Effector memory CD4-positive, alpha-beta T cell (primary cell): ENCODE data around the gene KRT6B.
"Not testable (repeated sequence)": the region's sequence is repeated elsewhere in the genome, so short reads cannot be mapped to it uniquely, and the experiment has no call there.

Experiments
- DNase-seq, 3 donors: peaks; one replicate each; pipeline ENCODE4 v3.0.0-alpha.2; 2020
- H3K27ac ChIP-seq: 2 replicates; pipeline ENCODE4 v1.7.0; 2013; ENCODE audit warnings: mild to moderate bottlenecking, low read length, moderate library complexity; ENCODE audit not compliant: insufficient read depth, poor library complexity, severe bottlenecking
- H3K27me3 ChIP-seq: replicated peaks from 2 replicates; pipeline ENCODE4 v1.7.0; 2013; ENCODE audit warnings: mild to moderate bottlenecking, low read length; ENCODE audit not compliant: insufficient read depth, control insufficient read depth, poor library complexity, severe bottlenecking
- H3K36me3 ChIP-seq: 2 replicates; pipeline ENCODE4 v1.7.0; 2013; ENCODE audit warnings: mild to moderate bottlenecking, low read length, moderate library complexity; ENCODE audit not compliant: control insufficient read depth, insufficient read depth
- H3K4me1 ChIP-seq: 2 replicates; pipeline ENCODE4 v1.7.0; 2013; ENCODE audit warnings: low read length, mild to moderate bottlenecking; ENCODE audit not compliant: control insufficient read depth, insufficient read depth, poor library complexity, severe bottlenecking
- H3K4me3 ChIP-seq: 2 replicates; pipeline ENCODE4 v1.7.0; 2013; ENCODE audit warnings: low read length, low read depth, mild to moderate bottlenecking; ENCODE audit not compliant: insufficient read depth, poor library complexity, severe bottlenecking
- H3K9me3 ChIP-seq: 2 replicates; pipeline ENCODE4 v1.7.0; 2013; ENCODE audit warnings: mild to moderate bottlenecking, low read length, moderate library complexity; ENCODE audit not compliant: control insufficient read depth

Gene KRT6B

GRCh38 chr12:52474212-52474611, 22.3 kb upstream of the KRT6B start:
- no peak for DNase-seq
- Histone ChIP-seq H3K36me3 (no peaks in the 10 kb centered on the region), H3K4me3 (no peak overlapping the region), H3K4me1 (no peaks in the 10 kb centered on the region), H3K9me3 (no peaks in the 10 kb centered on the region), H3K27ac (no peak overlapping the region), H3K27me3 (no peaks in the 10 kb centered on the region)

DNA sequence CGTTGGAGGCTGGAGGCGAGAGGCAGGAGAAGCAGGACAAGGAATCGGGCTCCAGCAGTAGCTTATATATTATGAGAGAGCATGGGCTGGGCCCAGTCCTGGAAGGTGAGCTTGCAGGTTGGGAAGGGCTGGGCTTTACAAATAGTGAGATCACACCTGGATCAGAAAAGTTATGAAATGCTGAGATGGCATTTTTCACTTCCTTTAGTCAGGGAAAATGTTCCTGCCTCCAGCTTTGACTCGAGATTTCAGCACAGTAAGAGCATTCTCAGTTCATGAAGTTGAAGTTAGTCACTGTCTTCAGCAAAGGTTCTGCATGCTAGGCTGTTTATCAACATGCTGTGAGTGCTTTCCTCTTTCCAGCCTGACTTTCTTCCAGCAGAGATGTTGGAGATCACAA, 21.8 kb upstream of the KRT6B start, which contains the start of gene KRT6C:
Gene KRT6C (minus strand): TSS at position 38 of the 400 bp plus-strand sequence. CDS start 68 bp downstream, outside the sequence.
- Histone ChIP-seq H3K4me3 (no peak within 1 kb of the TSS), H3K36me3 (no peaks in the 10 kb centered on the region), H3K27me3 (no peaks in the 10 kb centered on the region)

DNA sequence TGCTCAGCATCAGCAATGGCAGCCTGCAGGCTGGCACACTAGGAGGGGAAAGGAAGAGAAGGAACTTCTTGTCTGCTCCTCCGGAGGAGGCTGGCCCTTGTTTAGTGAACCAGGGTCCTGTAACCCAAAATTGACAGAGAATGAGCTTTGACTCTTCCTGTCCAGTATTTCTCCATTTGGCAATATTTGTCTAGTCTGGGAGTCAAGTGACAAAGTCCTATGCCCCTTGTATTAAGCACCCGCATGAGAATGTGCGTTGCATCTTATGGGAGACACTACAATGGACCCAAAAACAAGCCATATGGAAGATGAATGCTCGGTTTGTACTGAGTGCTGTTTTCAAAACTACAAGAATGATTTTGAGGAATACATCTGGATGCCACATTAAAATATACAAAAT, 17.9 kb upstream of the KRT6B start:
- Histone ChIP-seq H3K27me3 (no peaks in the 10 kb centered on the region), H3K36me3 (no peaks in the 10 kb centered on the region), H3K4me1 (no peaks in the 10 kb centered on the region), H3K4me3 (no peak overlapping the region), H3K9me3 (no peaks in the 10 kb centered on the region), H3K27ac (no peak overlapping the region)
- DNase-seq = no peak

More for the DNA sequence above, 21.8 kb upstream of the KRT6B start, which contains the start of gene KRT6C:
- DNase-seq = no peak
- H3K27ac ChIP-seq = no peak within 1 kb of the TSS
- no peaks in the 10 kb centered on the region for H3K4me1 ChIP-seq
- no peaks in the 10 kb centered on the region for H3K9me3 ChIP-seq

DNA sequence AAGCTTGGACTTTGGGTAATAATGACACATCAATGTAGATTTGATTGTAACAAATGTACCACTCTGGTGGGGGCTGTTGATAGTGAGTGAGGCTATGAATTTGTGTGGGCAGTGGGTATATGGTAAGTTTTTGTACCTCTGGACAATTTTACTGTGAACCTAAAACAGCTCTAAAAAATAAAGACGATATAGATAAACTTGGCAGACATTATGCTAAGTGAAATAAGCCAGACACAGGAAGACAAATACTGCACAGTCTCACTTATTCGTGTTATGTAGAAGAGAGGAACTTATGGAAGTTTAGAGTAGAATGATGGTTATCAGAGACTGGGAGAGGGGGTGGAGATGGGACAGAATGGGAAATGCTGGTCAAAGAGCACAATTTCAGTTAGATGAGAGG, 13.0 kb upstream of the KRT6B start:
- no peak for DNase-seq
- Histone ChIP-seq H3K9me3 (no peaks in the 10 kb centered on the region), H3K4me3 (no peak overlapping the region), H3K4me1 (no peaks in the 10 kb centered on the region), H3K27ac (no peak overlapping the region), H3K27me3 (no peaks in the 10 kb centered on the region), H3K36me3 (no peaks in the 10 kb centered on the region)

DNA sequence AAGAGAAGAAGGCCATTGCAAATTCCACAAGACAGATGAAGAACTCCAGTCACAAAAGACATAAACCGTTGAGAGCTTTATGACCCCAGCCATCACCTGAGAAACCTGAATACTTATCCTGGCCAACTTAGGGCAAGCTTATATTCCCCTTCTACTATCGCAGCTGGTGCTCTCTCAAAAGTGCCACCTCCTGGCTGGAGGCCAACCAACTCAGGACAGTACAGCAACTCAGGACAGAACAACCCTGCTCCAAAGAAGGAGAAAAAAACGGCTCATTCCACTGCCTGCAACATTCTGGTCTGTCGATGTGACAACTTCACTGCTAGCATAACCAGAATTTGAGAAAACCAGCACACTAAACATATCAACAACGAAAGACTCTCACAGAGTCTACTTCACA, 9.7 kb upstream of the KRT6B start:
- H3K4me1 ChIP-seq = no peaks in the 10 kb centered on the region
- no peaks in the 10 kb centered on the region for H3K27me3 ChIP-seq
- DNase-seq = no peak
- H3K9me3 ChIP-seq = no peaks in the 10 kb centered on the region
- H3K36me3 ChIP-seq = no peaks in the 10 kb centered on the region
- H3K4me3 ChIP-seq = no peak overlapping the region
- no peak overlapping the region for H3K27ac ChIP-seq

DNA sequence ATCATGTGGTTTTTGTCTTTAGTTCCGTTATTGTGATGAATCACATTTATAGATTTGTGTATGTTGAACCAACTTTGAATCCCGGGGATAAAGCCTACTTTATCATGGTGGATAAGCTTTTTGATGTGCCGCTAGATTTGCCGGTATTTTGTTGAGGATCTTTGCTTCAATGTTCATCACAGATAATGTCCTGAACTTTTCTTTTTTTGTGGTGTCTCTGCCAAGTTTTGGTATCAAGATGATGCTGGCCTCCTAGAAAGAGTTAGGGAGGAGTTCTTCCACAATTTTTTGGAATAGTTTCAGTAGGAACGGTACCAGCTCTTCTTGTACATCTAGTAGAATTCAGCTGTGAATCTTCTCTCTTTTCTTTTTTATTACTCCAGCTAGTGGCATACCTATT, 6.9 kb upstream of the KRT6B start:
- Histone ChIP-seq H3K27me3 (no peaks in the 10 kb centered on the region), H3K4me3 (no peak overlapping the region), H3K27ac (no peak overlapping the region), H3K4me1 (no peaks in the 10 kb centered on the region), H3K36me3 (no peaks in the 10 kb centered on the region), H3K9me3 (no peaks in the 10 kb centered on the region)
- no peak for DNase-seq

DNA sequence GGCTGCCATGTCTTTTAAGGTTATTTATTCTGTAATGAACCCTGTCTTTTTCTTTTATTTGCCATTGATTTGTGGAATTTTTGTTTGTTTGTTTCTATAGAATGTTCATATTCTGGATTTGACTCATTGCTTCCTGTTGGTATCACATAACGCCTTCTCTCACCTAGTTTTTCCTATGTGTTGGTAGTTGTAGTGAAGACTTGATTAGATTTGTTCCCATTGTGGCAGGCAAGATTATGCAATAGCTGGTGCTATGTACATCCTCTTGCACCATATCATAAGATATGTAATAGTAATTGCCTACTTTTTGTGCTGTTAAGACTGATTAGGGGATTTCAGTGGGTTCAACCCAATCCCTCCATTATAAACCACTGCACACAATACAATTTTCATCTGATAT, 3.9 kb upstream of the KRT6B start:
- H3K4me3 ChIP-seq = no peak overlapping the region
- no peaks in the 10 kb centered on the region for H3K4me1 ChIP-seq
- H3K27me3 ChIP-seq = no peaks in the 10 kb centered on the region
- DNase-seq = no peak
- no peaks in the 10 kb centered on the region for H3K9me3 ChIP-seq
- no peak overlapping the region for H3K27ac ChIP-seq
- H3K36me3 ChIP-seq = no peaks in the 10 kb centered on the region

GRCh38 chr12:52454411-52455201, 2.7 kb upstream of the KRT6B start:
- no peak overlapping the region for H3K4me3 ChIP-seq
- no peaks in the 10 kb centered on the region for H3K36me3 ChIP-seq
- H3K9me3 ChIP-seq = no peaks in the 10 kb centered on the region
- DNase-seq = no peak
- H3K27ac ChIP-seq = no peak overlapping the region
- H3K27me3 ChIP-seq = no peaks in the 10 kb centered on the region
- no peaks in the 10 kb centered on the region for H3K4me1 ChIP-seq

- H3K36me3 ChIP-seq = no peaks in the 10 kb centered on the region
- H3K27me3 ChIP-seq = no peaks in the 10 kb centered on the region
- H3K27ac ChIP-seq = no peak overlapping the region
- no peak overlapping the region for H3K4me3 ChIP-seq
- no peak for DNase-seq
- H3K4me1 ChIP-seq = no peaks in the 10 kb centered on the region
- no peaks in the 10 kb centered on the region for H3K9me3 ChIP-seq
Measured at GRCh38 chr12:52448228-52448627, 3.7 kb downstream of the KRT6B start.

DNA sequence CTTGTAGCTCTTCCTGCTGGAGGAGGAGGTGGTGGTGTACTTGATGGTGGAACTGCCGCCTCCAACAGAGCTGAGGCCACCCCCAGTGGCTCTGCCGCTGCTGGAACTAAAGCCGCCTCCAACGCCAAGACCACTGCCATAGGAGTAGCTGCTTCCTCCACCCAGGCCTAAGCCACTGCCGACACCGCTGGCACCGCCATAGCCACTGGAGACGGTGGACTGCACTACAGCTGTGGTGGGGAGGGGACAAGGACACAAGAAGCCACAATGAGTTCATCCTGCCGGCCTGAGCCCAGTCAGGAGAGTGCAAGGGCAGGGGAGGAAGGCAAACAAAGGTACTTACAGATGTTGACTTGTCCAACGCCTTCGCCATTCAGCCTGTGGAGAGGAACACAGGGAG, 4.8 kb downstream of the KRT6B start:
- H3K27ac ChIP-seq, H3K4me3 ChIP-seq, H3K27me3 ChIP-seq, H3K4me1 ChIP-seq, DNase-seq, H3K36me3 ChIP-seq, H3K9me3 ChIP-seq: not testable (repeated sequence)
